Keratinocyte (primary cell): ENCODE measurements around the gene OR2AG2. TPM values are rescaled to one million over a fixed set of nuclear protein-coding genes. Genes with fewer than 3 reads are reported as not detected.

Source experiments
- DNase-seq: peaks from one replicate; pipeline ENCODE4 v3.0.0-alpha.2; 2011; ENCODE audit warnings: low read depth, missing footprints, low spot score
- FAIRE-seq: peaks from 2 replicates; lab custom pipeline; 2011; peaks lifted over from hg19 to GRCh38; lab: Jason Lieb, UNC
- H2AFZ ChIP-seq: 2 replicates; pipeline ENCODE4 v1.6.0; 2012; ENCODE audit warnings: low read length, control low read depth, inconsistent platforms; ENCODE audit not compliant: control insufficient read depth
- H3K27ac ChIP-seq: 2 replicates; pipeline ENCODE4 v1.5.1; 2011; ENCODE audit warnings: low read length; ENCODE audit not compliant: control insufficient read depth, insufficient read depth
- H3K27me3 ChIP-seq: 3 replicates; pipeline ENCODE4 v1.6.0; 2011; ENCODE audit warnings: low read length; ENCODE audit not compliant: control insufficient read depth, insufficient read depth; ENCODE audit errors: extremely low read depth
- H3K36me3 ChIP-seq, 2 experiments: 2 replicates in 1 of 2; 3 replicates in 1 of 2; pipeline ENCODE4 v1.5.1; 2011; ENCODE audit warnings: low read length in 2 of 2, mild to moderate bottlenecking in 1 of 2; ENCODE audit not compliant: control insufficient read depth in 2 of 2, insufficient read depth in 2 of 2; ENCODE audit errors: extremely low read depth in 1 of 2
- H3K4me1 ChIP-seq: 3 replicates; pipeline ENCODE4 v1.5.1; 2011; ENCODE audit warnings: low read length; ENCODE audit not compliant: control insufficient read depth, insufficient read depth; ENCODE audit errors: extremely low read depth
- H3K4me2 ChIP-seq: 3 replicates; pipeline ENCODE4 v1.6.0; 2011; ENCODE audit warnings: low read depth, low read length; ENCODE audit not compliant: control insufficient read depth, insufficient read depth; ENCODE audit errors: extremely low read depth
- H3K4me3 ChIP-seq, 3 experiments: fragments of 200-600 bp in 1 of 3; sonication (generic) in 1 of 3; 2 replicates in 2 of 3; 3 replicates in 1 of 3; pipeline ENCODE4 v1.5.1; 2011 to 2016; ENCODE audit warnings: low read length in 3 of 3, mild to moderate bottlenecking in 3 of 3, control low read depth in 2 of 3, inconsistent platforms in 1 of 3, low read depth in 1 of 3, mixed read lengths in 1 of 3, mixed run types in 1 of 3, moderate library complexity in 1 of 3; ENCODE audit not compliant: control insufficient read depth in 2 of 3, insufficient read depth in 2 of 3; ENCODE audit errors: extremely low read depth in 1 of 3
- H3K79me2 ChIP-seq: 2 replicates; pipeline ENCODE4 v1.6.0; 2012; ENCODE audit warnings: low read length; ENCODE audit not compliant: control insufficient read depth, insufficient read depth
- H3K9ac ChIP-seq: 3 replicates; pipeline ENCODE4 v1.6.0; 2011; ENCODE audit warnings: low read length; ENCODE audit not compliant: control insufficient read depth, insufficient read depth; ENCODE audit errors: extremely low read depth
- H3K9me1 ChIP-seq: 3 replicates; pipeline ENCODE4 v1.6.0; 2011; ENCODE audit warnings: low read length; ENCODE audit not compliant: control insufficient read depth, insufficient read depth; ENCODE audit errors: extremely low read depth
- H3K9me3 ChIP-seq: 2 replicates; pipeline ENCODE4 v1.5.1; 2012; ENCODE audit warnings: low read depth, low read length; ENCODE audit not compliant: control insufficient read depth
- H4K20me1 ChIP-seq: 3 replicates; pipeline ENCODE4 v1.6.0; 2011; ENCODE audit warnings: low read length; ENCODE audit not compliant: control insufficient read depth, insufficient read depth; ENCODE audit errors: extremely low read depth
- CTCF ChIP-seq, 3 experiments: IDR thresholded peaks in 1 of 3; conservative IDR thresholded peaks in 1 of 3; optimal IDR thresholded peaks in 1 of 3; 2 replicates in 2 of 3; 3 replicates in 1 of 3; pipeline versions ENCODE3 to v1.5.1; 2011; ENCODE audit warnings: low read length in 3 of 3, mild to moderate bottlenecking in 3 of 3, moderate library complexity in 2 of 3, control low read depth in 1 of 3, inconsistent platforms in 1 of 3; ENCODE audit not compliant: insufficient read depth in 2 of 3; ENCODE audit errors: extremely low read depth in 1 of 3
- EZH2 ChIP-seq: IDR thresholded peaks from one replicate; pipeline ENCODE4 v1.6.1; 2012; ENCODE audit warnings: inconsistent platforms, mild to moderate bottlenecking, low read length, moderate library complexity
- dilution Hi-C: fragments of 300-500 bp; cut with MboI; formaldehyde crosslinking; loops from one replicate; pipeline ENCODE4 v1.7.0; 2020; ENCODE audit warnings: low sequenced_read_pairs; ENCODE audit not compliant: extremely low pct_ligation_motif_present
- polyA plus RNA-seq, 5 experiments: library from polyadenylated mRNA; depleted of rRNA in 3 of 5; stranded (reverse) in 3 of 5; stranded (forward) in 1 of 5; unstranded in 1 of 5; fragments of >200 nt; gene quantifications; 1 replicate in 1 of 5; 2 replicates in 3 of 5; 3 replicates in 1 of 5; pipeline versions ENCODE4 v1.2.1 to v1.2.3, GENCODE V29; 2011 to 2012; ENCODE audit warnings: missing spikeins in 2 of 5, low read depth in 1 of 5, low replicate concordance in 1 of 5

OR2AG2 gene
- polyA plus RNA-seq, 1 donor (not counting 4 experiments of a cell fraction or from before 2014, with no cell fraction given), result 0.04 TPM

GRCh38 chr11:6719576-6719975, 52.2 kb downstream of the OR2AG2 start:
- H2AFZ ChIP-seq, result no peak overlapping the region
- no peak for FAIRE-seq
- no peaks in the 10 kb centered on the region for H3K9me3 ChIP-seq
- H3K79me2 ChIP-seq, result no peaks in the 10 kb centered on the region
- H4K20me1 ChIP-seq, result no peaks in the 10 kb centered on the region
- H3K4me3 ChIP-seq, result no peak overlapping the region
- H3K9ac ChIP-seq, result no peak overlapping the region
- H3K4me1 ChIP-seq, result no peaks in the 10 kb centered on the region
- H3K9me1 ChIP-seq, result no peaks in the 10 kb centered on the region
- no peak for DNase-seq
- H3K27me3 ChIP-seq, result no peaks in the 10 kb centered on the region
- no peaks in the 10 kb centered on the region for H3K36me3 ChIP-seq
- dilution Hi-C loops, result no loop called here
- no peak overlapping the region for H3K4me2 ChIP-seq
- no peak for TF ChIP-seq EZH2
- TF ChIP-seq CTCF (optimal IDR thresholded peaks at IDR 0.05 in 1 of 3, IDR thresholded peaks at IDR 0.05 in 1 of 3, conservative IDR thresholded peaks at IDR 0.05 in 1 of 3; ENCODE audit: extremely low read depth in 1 of 3, insufficient read depth in 2 of 3, low read length in 3 of 3), result no peak
- no peak overlapping the region for H3K27ac ChIP-seq

- Histone ChIP-seq H3K9me3 (no peaks in the 10 kb centered on the region), H3K4me1 (no peaks in the 10 kb centered on the region), H4K20me1 (no peaks in the 10 kb centered on the region), H3K9me1 (no peaks in the 10 kb centered on the region), H3K9ac (no peak overlapping the region), H3K79me2 (no peaks in the 10 kb centered on the region), H2AFZ (no peak overlapping the region), H3K4me3 (no peak overlapping the region), H3K27ac (no peak overlapping the region), H3K36me3 (no peaks in the 10 kb centered on the region), H3K4me2 (no peak overlapping the region), H3K27me3 (no peaks in the 10 kb centered on the region)
- TF ChIP-seq CTCF (optimal IDR thresholded peaks at IDR 0.05 in 1 of 3, IDR thresholded peaks at IDR 0.05 in 1 of 3, conservative IDR thresholded peaks at IDR 0.05 in 1 of 3; ENCODE audit: extremely low read depth in 1 of 3, insufficient read depth in 2 of 3, low read length in 3 of 3) (no peak), EZH2 (no peak)
- DNase-seq, result no peak
- dilution Hi-C loops, result no loop called here
- FAIRE-seq, result no peak
Observed at GRCh38 chr11:6717426-6717825, 54.4 kb downstream of the OR2AG2 start.

Other genes with a start within 250 kb of the OR2AG2 start
- 12.1 to 15.9 TPM (median 15.0 TPM) in 3 replicates for gene RRP8, start 168.4 kb downstream of the OR2AG2 start, polyA plus RNA-seq
- gene ILK, start 168.2 kb downstream of the OR2AG2 start, polyA plus RNA-seq, result 103 to 164 TPM (median 117 TPM) in 3 replicates
- gene TAF10, start 159.8 kb downstream of the OR2AG2 start, polyA plus RNA-seq, result 120 to 181 TPM (median 165 TPM) in 3 replicates
- gene TPP1, start 152.6 kb downstream of the OR2AG2 start, polyA plus RNA-seq, result 34.8 to 61.3 TPM (median 55.3 TPM) in 3 replicates
- gene DCHS1, start 116.2 kb downstream of the OR2AG2 start, polyA plus RNA-seq, result 0.03 to 0.05 TPM (median 0.03 TPM) in 3 replicates
- 52.1 to 96.3 TPM (median 81.0 TPM) in 3 replicates for gene MRPL17, start 88.6 kb downstream of the OR2AG2 start, polyA plus RNA-seq
- not detected in 3 replicates for gene OR2AG1, start 11.0 kb upstream of the OR2AG2 start, polyA plus RNA-seq
- gene OR6A2, start 27.7 kb upstream of the OR2AG2 start, polyA plus RNA-seq, result 0.05 to 0.09 TPM in 2 of 3 replicates, not detected in the other
- not detected in 3 replicates for gene OR10A5, start 73.7 kb upstream of the OR2AG2 start, polyA plus RNA-seq
- not detected in 3 replicates for gene OR10A2, start 91.1 kb upstream of the OR2AG2 start, polyA plus RNA-seq
- gene OR10A4, start 104.6 kb upstream of the OR2AG2 start, polyA plus RNA-seq, result not detected in 3 replicates
- 0.10 to 0.14 TPM in 2 of 3 replicates, not detected in the other for gene OR2D2, start 120.5 kb upstream of the OR2AG2 start, polyA plus RNA-seq
- gene OR2D3, start 149.0 kb upstream of the OR2AG2 start, polyA plus RNA-seq, result not detected in 3 replicates
- gene ZNF215, start 154.4 kb upstream of the OR2AG2 start, polyA plus RNA-seq, result 3.3 to 6.1 TPM (median 5.3 TPM) in 3 replicates
- gene ZNF214, start 248.4 kb upstream of the OR2AG2 start, polyA plus RNA-seq, result 0.89 to 1.1 TPM (median 0.95 TPM) in 3 replicates
- 0.03 TPM in 2 of 3 replicates, not detected in the other for gene NLRP14, start 248.5 kb upstream of the OR2AG2 start, polyA plus RNA-seq